Effector CD4-positive, alpha-beta T cell (primary cell): Measurements from ENCODE around the gene ADM5.

Source experiments
- DNase-seq: peaks from one replicate; pipeline ENCODE4 v3.0.0-alpha.2; 2020

ADM5 gene

GRCh38 chr19:49680421-49681351, 8.7 kb upstream of the ADM5 start:
- peak; percentile 93 for DNase-seq

- no peak for DNase-seq
Observed at GRCh38 chr19:49681830-49682229, 7.6 kb upstream of the ADM5 start.

GRCh38 chr19:49682274-49682673, 7.1 kb upstream of the ADM5 start:
- DNase-seq, result no peak

GRCh38 chr19:49683814-49684250, 5.6 kb upstream of the ADM5 start:
- no peak for DNase-seq

- no peak for DNase-seq
Observed at GRCh38 chr19:49684251-49684982, 5.0 kb upstream of the ADM5 start.

GRCh38 chr19:49684983-49685553, 4.3 kb upstream of the ADM5 start:
- DNase-seq, result no peak

GRCh38 chr19:49685845-49686332, 3.5 kb upstream of the ADM5 start:
- no peak for DNase-seq

GRCh38 chr19:49686503-49687088, 2.8 kb upstream of the ADM5 start:
- no peak for DNase-seq

GRCh38 chr19:49687150-49687549, 2.2 kb upstream of the ADM5 start:
- DNase-seq, result no peak

GRCh38 chr19:49687566-49688316, 1.7 kb upstream of the ADM5 start:
- DNase-seq, result no peak

- DNase-seq, result no peak
Observed at GRCh38 chr19:49688531-49689132, 762 bp upstream of the ADM5 start.

- DNase-seq, result no peak
Observed at GRCh38 chr19:49690079-49690655, 773 bp downstream of the ADM5 start.

GRCh38 chr19:49690656-49691242, 1.4 kb downstream of the ADM5 start, which contains the start of gene CPT1C:
Gene CPT1C, plus strand, starts transcription at chr19:49691116. Its CDS starts 1,137 bp downstream, at chr19:49692253.
- peak; percentile 33 for DNase-seq

- no peak for DNase-seq
Observed at GRCh38 chr19:49691243-49692146, 2.1 kb downstream of the ADM5 start.

GRCh38 chr19:49692147-49692506, 2.7 kb downstream of the ADM5 start:
- DNase-seq, result no peak

- no peak for DNase-seq
Observed at GRCh38 chr19:49696115-49696514, 6.7 kb downstream of the ADM5 start.

- no peak for DNase-seq
Observed at GRCh38 chr19:49696865-49697264, 7.5 kb downstream of the ADM5 start.

GRCh38 chr19:49699364-49699763, 10.0 kb downstream of the ADM5 start:
- no peak for DNase-seq

- no peak for DNase-seq
Observed at GRCh38 chr19:49700563-49700962, 11.2 kb downstream of the ADM5 start.

- DNase-seq, result no peak
Observed at GRCh38 chr19:49701271-49701786, 11.9 kb downstream of the ADM5 start.
